ENCODE measurements around the gene EPS8L3.

DNA sequence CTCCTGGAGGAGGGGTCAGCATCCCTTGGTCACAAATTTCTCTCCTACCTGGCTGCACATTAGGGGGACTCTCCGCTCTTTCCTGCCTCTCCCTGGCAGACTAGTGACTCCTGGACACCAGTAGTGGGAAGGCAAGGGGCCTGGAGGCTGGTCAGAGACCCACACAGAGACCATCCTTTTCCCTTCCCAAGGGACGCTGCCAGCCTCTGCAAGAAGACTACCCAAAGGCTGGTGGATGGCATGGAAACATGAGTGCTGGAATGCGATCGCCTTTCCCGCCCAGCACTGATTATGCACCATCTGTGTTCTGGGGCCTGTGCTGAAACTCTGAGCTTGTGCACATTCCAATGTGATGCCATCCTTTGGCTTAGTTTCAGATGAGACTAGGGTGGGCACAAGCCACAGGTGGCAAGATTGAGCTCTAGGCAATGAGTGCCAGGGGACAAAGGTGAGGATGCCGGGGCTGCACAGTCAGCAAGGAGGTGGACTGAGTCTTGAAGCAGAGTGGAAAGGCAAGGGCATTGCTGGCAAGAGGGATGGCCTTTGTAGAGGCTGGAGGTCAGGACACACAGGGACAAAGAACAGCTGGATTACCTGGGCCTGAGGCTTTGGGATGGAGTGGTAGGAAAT, 12.6 kb upstream of the EPS8L3 start:
- TF ChIP-seq, protein P1, sequence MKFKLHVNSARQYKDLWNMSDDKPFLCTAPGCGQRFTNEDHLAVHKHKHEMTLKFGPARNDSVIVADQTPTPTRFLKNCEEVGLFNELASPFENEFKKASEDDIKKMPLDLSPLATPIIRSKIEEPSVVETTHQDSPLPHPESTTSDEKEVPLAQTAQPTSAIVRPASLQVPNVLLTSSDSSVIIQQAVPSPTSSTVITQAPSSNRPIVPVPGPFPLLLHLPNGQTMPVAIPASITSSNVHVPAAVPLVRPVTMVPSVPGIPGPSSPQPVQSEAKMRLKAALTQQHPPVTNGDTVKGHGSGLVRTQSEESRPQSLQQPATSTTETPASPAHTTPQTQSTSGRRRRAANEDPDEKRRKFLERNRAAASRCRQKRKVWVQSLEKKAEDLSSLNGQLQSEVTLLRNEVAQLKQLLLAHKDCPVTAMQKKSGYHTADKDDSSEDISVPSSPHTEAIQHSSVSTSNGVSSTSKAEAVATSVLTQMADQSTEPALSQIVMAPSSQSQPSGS (IDR thresholded peaks at IDR 0.05; ENCODE audit: low read length), result no peak
- no peak for TF ChIP-seq CBX5 (IDR thresholded peaks at IDR 0.05; ENCODE audit: low read depth)

Measured in GM12878 (cell line).